HPDE6-E6E7 (cell line): ENCODE measurements around the gene TSR2.
A peak's percentile ranks its signal among the peaks of the same experiment; 100 is the strongest.

Experiments used
- DNase-seq: peaks from one replicate; pipeline ENCODE4 v3.0.0; 2011; ENCODE audit warnings: missing footprints; ENCODE audit errors: extremely low spot score

Gene TSR2

GRCh38 chrX:54439960-54440871 is at the start of gene TSR2:
Gene TSR2, plus strand, starts transcription at chrX:54440404. Its CDS starts 18 bp downstream, at chrX:54440422.
- DNase-seq, result peak; percentile 55

GRCh38 chrX:54397113-54397512 is 43.1 kb upstream of the TSR2 start:
- DNase-seq, result peak; percentile 15

GRCh38 chrX:54407266-54407665 is 32.9 kb upstream of the TSR2 start:
- no peak for DNase-seq

- no peak for DNase-seq
Observed at GRCh38 chrX:54411732-54412131, 28.5 kb upstream of the TSR2 start.

- DNase-seq, result no peak
Observed at GRCh38 chrX:54413753-54414152, 26.5 kb upstream of the TSR2 start.

- DNase-seq, result no peak
Observed at GRCh38 chrX:54415534-54416350, 24.5 kb upstream of the TSR2 start.

- DNase-seq, result no peak
Observed at GRCh38 chrX:54416965-54417364, 23.2 kb upstream of the TSR2 start.

GRCh38 chrX:54419559-54420302 is 20.5 kb upstream of the TSR2 start:
- no peak for DNase-seq

GRCh38 chrX:54422168-54422567 is 18.0 kb upstream of the TSR2 start:
- no peak for DNase-seq

GRCh38 chrX:54423161-54423888 is 16.9 kb upstream of the TSR2 start:
- DNase-seq, result no peak

GRCh38 chrX:54427837-54428424 is 12.3 kb upstream of the TSR2 start:
- no peak for DNase-seq

- DNase-seq, result no peak
Observed at GRCh38 chrX:54430519-54430918, 9.7 kb upstream of the TSR2 start.

- no peak for DNase-seq
Observed at GRCh38 chrX:54435121-54435520, 5.1 kb upstream of the TSR2 start.

GRCh38 chrX:54442790-54443189 is 2.6 kb downstream of the TSR2 start:
- no peak for DNase-seq

GRCh38 chrX:54444752-54445151 is 4.5 kb downstream of the TSR2 start:
- no peak for DNase-seq

GRCh38 chrX:54446084-54446483 is 5.9 kb downstream of the TSR2 start:
- no peak for DNase-seq

GRCh38 chrX:54447461-54447860 is 7.3 kb downstream of the TSR2 start:
- no peak for DNase-seq

- no peak for DNase-seq
Observed at GRCh38 chrX:54449929-54450328, 9.7 kb downstream of the TSR2 start.

- DNase-seq, result no peak
Observed at GRCh38 chrX:54452920-54453319, 12.7 kb downstream of the TSR2 start.

- no peak for DNase-seq
Observed at GRCh38 chrX:54470054-54470760, 30.0 kb downstream of the TSR2 start.
